ENCODE measurements around the gene CCDC15.
"Not testable (repeated sequence)": the region's sequence is repeated elsewhere in the genome, so short reads cannot be mapped to it uniquely, and the experiment has no call there.

CCDC15 gene

DNA sequence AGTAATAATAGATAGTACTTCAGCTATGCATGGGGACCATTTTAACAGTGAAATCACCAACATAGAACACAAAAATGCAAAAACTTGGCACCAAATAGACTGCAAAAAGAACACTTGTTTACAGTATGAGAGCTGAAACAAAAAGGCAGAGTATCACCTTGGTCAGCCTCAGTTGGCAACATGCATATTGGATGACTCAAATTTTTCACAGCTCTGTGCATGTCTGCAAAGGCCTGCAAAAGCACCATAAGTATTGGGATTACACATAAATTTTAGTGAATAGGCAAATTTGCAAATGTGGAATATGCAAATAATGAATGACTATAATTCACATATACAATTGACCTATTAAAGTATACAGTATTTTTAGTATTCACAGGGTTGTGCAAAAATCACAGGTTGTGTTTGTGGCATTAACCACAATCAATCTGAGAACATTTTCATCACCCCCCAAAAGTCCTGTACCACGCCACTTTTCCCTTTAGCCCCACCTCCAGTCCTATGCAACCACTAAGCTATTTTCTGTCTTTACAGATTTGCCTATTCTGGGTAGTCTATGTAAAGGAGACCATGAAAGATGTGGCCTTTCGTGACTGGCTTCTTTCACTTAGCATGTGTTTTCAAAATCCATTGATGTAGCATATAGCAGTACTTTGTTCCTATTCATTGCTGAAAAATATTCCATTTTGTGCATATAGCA, 47.2 kb downstream of the CCDC15 start:
- no peak for DNase-seq

DNA sequence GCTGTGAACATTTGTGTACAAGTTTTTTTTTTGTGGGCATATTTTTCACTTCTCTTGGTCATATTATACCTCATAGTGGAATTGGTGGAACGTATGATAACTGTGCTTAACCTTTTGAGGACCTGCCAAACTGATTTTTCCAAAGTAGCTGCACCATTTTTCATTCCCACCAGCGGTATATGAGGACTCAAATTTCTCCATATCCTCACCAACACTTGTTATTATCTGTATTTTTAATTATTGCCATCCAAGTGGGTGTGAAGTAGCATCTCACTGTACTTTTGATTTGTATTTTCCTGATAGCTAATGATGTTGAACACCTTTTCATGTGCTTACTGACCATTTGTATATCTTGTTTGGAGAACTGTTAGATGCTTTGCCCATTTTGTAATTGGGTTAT, 47.8 kb downstream of the CCDC15 start:
- DNase-seq: no peak

DNA sequence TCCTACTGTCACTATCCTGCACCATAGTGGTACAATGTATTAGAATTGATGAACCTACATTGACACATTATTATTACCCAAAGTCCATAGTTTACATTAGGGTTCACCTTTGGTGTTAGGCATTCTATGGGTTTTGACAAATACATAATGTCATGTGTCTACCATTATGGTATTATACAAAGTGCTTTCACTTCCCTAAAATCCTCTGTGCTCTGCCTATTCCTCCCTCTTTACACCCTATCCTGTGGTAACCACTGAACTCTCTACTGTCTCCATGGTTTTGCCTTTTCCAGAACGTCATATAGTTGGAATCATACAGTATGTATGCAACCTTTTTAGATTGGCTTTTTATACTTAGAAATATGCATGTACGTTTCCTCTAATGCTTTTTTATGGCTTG, 51.5 kb downstream of the CCDC15 start:
- DNase-seq: no peak

DNA sequence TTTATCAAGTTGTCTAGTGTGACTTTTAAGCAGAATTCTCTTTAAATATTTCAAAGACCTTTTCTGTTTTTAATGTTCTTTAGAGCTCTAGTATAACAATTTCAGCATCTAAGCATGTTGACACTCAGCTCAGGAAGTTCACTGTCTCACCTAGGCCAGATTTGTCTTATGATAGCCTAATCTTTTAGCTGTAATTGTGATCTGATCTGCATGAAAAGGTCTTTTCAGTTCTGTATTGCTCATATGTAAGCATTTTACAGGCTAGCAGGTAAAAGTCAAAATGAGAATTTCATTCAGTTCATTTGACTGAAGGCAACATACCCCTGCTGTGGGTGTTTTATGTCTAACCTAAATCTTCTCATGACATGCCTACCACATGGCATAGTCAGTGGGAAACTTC, 62.4 kb downstream of the CCDC15 start:
- no peak for DNase-seq

DNA sequence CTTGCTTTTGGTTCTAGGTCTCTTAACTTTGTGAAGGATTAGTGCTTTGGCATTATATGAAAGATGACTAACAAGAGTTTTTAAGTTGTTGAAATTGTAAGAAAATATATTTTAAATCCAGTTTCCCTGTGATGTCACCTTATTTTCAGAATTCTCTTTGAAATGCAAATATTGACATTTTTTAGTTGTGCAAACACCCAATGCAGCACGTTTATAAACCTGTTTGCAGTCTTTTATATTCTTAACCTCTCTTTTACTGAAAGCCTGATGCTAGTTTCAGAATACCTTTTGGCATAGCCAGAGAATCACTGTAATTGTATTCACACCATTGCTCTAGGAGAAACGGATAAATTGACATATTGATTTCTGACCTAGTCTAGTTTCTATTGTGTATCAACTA, 66.3 kb downstream of the CCDC15 start:
- no peak for DNase-seq

DNA sequence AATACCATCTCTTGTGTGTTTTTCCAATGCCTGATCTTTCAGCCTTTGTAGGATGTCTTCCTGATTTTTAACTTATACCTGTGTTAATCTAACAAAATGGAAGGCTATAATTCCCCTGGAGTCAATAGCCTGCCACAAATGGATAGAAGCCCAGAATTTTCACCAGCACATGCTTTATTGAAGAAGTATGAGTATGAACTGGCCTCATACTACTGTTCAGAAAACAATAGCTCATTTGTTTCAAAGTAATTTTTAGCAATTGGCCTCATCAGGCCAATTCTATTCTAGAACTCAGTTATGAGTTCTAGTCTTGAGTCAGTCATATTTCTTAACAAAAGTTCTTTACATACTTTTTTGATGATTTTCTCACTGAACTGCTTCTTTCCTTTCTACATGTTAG, 68.5 kb downstream of the CCDC15 start:
- no peak for DNase-seq

DNA sequence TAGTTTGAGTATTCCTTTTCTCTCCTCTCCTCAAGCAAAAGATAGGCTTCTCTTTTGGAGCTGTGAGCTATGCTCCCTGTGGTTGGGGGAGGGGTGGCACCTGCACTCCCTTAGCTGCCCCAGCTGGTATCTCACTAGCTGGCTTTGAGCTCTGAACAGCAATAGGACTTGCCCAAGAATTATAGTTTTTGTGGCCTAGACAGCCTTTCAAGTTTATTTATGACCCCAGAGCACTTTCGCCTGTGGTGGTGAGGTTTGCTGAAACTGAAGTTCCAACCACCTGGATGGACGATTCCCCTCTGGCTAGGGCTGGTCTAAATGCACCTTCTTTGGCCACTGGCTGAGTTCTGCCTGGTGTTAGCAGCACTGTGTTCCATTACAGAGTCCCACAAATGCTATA, 72.0 kb downstream of the CCDC15 start:
- DNase-seq: no peak

DNA sequence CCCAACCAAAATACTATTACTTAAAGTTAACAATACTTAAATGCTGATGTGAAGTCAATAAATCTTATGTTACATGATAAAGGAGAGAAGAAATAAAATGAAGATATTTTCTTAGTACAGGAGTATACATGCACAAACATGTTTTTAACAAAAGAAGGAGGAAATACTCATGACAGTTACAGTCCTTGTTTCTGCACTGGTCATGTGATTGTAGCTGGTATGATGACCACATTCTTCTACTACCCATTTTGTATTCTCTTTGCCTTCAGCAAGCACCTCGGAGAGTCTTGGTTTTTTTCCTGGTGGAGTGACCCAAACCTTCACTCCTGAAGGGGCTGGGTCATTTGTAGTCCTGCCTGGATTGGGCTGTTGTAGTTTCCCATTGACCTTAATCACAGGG, 75.4 kb downstream of the CCDC15 start:
- not testable (repeated sequence) for DNase-seq

DNA sequence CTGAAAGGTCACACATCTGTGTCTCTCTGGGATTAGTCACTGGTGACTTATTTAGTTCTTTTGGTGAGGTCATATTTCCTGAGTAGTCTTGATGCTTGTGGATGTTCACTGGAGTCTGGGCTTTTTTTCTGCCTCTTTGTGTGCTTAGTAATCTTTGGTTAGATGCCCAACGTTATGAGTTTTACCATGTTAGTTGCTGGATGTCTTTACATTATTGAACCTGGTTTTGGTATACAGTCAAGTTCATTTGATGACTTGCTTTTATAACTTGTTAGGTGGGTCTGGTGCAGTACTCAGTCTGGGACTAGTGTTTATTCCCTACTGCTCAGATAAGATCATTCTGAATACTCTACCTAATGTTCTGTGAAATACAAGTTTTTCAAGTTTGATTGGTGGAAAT, 82.9 kb downstream of the CCDC15 start:
- no peak for DNase-seq

DNA sequence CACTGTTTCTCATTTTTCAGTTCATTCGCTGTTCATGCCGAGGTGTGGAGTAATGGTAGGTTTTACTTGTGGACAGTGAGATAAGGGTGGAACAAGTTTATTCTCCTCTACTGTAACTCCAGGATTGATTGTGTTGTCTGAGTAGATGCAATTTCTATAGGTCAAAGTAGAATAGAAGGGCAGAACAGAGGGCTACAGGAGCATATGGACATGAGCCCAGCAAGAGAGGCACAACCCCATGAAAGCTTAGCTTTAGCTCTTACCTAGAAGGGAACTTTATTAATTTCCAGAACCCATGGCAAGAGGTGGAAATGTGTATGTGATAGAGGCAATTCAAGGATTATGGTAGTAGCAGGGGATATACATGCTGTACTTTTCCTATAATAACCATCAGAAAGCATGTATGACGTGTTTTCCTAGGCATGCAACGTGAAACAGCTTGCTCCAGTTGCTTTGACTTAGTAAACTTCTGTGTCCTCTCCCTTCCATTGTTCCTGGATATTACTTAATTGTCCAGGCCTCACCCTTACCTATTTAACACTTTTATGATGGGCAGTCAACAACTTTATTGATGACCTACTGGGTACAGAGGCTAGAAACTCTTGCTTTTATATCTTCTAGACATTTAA, 95.3 kb downstream of the CCDC15 start:
- no peak for DNase-seq

DNA sequence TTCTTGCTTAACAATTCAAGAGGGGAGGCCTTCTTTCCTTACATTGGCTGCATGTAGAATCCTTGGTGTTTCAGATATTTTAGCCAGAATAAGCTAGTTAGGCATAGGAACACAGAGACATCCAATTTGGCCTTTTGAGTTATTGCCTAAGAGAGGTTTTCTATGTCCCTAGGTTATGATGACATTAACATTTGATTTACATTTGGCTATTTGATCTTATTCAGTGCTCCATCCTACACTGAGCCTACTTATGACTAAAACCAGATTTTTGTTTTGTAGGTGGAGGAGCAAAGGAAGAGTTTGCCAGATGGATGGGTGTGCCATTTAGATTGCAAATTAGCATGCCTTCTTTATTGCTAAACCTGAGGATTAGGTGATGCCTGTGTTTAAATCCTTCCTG, 98.0 kb downstream of the CCDC15 start:
- no peak for DNase-seq

DNA sequence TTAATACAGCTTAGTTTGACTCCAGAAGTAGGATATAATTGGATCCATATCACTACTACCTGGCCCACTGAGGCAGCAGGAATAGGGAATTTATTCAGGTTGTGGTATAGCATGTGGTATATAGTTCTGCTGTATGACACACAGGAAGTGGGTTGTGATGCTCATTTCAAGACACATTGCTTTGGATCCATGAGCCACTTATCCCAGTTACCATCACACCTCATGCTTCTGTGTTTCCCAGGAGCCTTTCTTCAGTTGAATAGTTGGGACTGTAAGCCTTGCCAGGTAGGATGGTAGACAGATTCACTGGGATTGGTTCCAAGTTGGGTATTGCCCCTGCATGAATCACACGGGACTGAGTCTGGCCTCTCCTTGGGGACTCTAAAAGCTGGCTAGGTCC, 99.2 kb downstream of the CCDC15 start:
- no peak for DNase-seq

DNA sequence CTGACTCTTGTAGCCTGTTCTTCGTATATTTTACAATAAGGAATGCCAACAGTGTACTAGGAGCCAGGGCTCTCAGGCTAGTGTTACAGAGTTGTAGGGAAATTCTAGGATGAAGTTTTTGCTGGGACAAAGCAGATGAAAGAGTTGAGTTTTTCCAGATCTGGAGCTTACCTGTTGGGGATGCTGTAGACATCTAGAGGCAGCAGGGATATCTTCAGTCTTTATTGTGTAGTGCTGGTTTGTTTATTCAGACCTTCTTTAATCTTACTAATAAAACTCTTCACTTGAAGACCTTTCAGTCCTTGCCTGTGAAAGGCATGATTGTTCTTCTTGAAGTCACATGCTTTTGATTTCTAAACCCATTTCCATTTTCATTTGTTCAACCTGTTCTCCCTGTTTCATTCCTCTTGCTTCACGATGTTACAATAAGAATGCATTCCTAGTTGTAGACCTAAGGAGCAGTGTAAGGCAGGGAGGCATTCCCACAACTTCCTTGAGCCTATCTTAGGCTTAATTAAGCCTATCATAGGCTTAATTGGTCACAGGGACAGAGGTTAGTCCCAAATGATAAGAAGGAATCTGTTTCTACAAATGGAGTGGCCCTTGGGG, 101.2 kb downstream of the CCDC15 start:
- DNase-seq: no peak

DNA sequence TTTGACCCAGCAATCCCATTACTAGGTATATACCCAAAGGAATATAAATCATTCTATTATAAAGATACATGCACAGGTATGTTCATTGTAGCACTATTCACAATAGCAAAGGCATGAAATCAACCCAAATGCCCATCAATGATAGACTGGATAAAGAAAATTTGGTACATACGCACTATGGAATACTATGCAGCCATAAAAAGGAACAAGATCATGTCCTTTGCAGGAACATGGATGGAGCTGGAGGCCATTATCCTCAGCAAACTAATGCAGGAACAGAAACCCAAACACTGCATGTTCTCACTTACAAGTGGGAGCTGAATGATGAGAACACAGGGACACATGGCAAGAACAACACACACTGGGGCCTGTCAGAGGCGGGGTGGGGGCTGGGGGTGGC, 102.1 kb downstream of the CCDC15 start:
- DNase-seq: not testable (repeated sequence)

DNA sequence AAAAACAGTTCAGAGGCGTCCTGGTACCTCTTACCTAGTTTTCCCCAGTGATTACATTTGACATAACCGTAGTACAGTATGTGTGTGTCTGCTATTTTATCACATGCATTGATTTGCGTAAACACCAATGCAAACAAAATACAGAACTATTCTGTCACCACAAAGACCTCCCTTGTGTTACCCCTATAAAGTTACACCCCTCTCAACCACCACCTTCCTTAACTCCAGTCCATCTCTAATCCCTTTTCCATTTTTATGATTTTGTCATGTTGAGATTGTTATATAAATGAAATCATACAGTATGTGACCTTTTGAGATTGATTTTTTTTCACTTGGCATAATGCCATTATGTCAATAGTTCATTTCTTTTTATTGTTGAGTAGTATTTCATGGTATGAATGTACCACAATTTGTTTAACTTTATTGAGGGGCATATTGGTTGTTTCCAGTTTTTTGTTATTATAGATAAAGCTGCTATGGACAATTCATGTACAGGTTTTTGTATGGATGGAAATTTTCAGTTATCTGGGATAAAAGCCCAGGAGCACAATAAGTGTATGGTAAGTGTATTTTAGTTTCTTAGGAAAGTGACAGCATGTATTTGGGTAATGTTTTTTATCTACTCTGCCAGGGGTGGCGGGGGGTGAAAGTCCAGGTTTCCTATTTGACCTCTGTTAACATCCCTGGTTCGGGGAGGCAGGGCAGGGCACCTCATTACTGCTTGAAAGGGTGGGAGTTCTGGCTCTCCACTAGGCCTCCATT, 103.1 kb downstream of the CCDC15 start:
- no peak for DNase-seq

DNA sequence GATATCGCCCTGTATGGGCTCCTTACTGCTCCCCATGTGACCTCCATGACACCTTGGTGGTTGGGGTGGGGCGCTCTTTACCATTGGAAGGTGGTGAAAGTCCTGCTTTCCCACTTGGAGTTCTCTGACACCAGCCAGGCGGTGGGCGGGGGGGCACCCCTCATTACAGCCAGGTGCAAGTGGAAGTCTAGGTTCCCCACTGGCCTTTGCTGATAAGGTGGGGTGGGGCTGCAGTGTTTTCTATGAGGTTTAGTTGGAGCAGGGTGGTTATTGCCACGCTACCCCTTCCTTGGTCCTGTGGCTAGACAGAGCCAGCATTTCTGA, 103.7 kb downstream of the CCDC15 start:
- DNase-seq: no peak

DNA sequence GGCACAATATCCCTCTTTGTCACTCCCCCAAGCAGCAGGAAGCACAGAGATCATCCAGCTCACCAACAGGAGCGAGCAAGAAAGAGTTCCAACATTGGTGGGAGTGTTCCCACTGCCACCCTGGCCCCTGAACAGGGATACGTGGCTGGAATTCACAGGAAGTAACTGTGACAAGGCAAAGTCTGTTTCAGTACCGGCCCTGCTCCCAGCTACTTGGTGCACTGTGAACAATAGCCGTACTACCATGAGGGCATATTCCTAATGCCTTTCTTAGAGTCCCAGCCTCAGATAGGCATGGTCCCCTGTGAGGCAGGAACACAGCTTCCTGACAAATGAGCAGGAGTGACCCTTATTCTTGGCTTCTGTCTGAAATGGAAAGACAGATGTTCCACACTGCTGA, 107.3 kb downstream of the CCDC15 start:
- DNase-seq: no peak

DNA sequence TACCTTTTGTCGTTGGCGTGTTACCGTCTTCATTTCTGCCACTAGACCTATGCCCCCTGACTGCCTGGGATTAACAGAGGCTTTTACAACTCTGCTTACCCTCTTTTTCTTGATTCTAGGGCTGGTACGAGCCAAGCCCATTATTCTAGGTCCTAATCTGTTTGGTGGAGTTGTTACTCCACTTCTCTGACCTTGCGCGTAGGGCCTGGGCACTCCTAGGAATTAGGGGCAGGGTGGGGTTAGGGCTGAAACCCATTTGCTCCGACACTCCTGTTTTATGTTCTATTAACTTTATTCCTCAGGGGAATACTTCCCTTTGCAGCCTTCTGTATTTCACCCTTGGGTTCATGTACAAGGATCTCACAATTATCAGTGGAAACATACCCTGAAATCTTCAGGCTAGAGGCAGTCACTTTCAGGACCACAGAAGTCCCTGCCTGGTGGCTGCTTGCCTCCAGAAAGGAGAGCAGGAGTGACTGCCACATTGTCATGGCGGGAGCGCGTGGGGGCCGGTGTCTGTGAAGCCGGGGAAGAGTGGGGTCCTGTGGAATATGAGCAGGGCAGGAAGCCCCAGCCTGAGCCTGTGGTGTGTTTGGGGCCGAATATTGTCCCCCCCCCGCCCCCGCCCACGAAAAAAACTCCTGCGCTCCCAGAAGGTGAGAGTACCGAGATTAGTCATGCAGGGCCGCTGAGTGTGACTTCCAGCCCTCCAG, 108.4 kb downstream of the CCDC15 start:
- DNase-seq: no peak

DNA sequence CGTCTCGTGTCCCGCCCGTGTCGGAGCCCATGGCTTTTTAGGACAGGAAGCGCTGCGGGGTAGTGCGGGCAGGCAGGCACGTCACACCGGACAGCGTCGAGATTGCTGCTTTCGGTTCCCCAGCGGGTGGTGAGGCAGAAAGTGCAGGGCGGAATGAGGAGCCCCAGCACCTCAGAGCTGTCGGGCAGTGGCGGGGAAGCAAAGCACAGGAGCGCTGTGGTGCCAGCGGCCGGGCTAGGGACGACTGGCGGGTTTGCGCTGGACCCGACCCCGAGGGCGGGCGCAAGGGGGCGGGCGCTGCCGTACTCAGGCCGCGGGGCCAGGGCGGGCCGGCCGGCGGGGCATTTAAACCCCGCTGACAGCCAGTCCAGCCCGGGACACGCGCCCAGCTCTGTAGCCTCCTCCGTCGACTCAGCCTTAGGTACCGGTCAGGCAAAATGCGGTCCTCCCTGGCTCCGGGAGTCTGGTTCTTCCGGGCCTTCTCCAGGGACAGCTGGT, 109.0 kb downstream of the CCDC15 start, which contains the start of gene SLC37A2:
Gene SLC37A2 (plus strand): TSS at position 375 of the 498 bp plus-strand sequence. CDS start 63 bp downstream, at position 438.
- DNase-seq: no peak

DNA sequence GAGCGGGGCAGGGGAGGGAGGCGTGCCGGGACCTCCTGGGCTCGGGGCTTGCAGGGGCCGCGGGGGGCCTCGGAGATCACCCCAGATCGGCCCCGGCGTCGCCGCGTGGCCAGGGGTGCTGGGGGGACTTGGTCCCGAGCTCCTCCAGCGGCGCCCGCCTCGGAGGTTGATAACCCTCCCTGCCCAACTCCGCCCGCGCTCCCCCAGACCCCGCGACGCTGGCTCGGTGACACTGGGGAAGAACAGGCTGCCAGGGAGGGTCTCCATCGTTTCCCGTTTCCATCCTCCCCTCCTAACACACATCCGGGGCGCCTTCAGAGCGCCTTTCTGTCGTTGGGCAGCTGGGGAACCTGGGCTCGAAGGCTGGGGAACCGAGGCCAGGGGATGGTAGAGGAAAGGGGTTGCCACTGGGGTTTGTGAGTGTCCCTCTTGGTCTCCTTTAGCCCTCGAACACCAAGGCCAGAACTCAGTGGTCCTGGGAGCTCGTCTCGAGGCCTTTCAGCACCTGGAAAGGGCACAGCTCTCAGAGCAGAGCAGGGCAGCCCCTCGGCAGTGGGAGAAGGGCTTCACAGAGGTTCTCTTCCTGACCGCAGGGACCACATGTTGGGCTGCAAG, 109.5 kb downstream of the CCDC15 start:
- DNase-seq: no peak

DNA sequence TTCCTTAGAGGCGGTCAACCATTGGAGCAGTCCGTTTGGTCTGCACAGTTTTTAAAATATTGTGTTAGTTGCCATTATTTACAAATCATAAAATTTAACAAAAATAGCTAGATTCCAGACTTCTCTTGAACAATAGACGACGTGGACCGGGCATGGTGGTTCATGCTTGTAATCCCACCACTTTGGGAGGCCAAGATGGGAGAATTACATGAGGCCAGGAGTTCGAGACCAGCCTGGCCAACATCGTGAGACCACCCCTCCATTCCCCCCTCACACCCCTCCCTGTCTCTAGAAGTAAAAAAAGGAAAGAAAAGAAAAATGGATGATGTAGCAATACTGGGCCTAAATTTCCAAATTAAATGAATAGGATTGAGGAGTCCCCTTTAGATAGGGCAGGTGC, 110.1 kb downstream of the CCDC15 start:
- no peak for DNase-seq

DNA sequence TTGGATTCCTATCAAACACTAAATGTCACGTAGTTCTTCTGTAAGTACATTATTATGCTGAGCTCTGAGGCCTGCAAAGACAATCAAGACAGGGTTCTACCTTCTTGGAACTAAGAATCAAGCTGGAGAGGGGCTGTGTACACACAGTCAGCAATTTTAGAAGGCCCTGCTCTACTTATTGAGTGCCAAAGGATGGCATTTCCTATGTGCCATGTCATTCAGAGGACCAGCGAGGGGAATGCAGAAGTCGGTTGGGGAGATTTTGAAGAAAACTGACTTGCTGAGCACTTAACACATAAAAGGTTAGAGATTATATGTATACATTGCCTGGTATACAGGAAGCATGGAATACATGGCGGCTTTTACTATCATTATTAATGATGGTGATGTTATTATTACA, 114.4 kb downstream of the CCDC15 start:
- no peak for DNase-seq

DNA sequence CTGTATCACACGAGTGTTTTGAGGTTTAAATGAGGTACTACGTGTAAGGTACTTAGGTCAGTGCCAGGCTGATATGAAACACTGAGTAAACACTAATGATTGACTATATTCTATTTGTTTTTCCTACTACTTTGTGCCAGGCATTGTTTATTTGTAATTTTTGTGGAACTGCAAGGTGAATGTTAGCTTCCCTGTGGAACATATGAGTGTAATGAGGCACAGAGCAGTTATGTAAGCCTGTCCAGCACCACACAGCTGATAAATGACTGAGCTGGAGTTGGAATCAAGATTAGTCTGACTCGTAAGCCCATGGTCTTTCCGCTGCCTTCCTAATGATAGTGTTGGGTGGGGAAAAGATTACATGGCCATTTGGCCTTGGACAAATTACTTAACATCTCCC, 115.0 kb downstream of the CCDC15 start:
- DNase-seq: no peak
